ENCODE data around the gene TRIM61. TPM values are rescaled to one million over a fixed set of nuclear protein-coding genes. Genes with fewer than 3 reads are reported as not detected.
"Not testable (repeated sequence)": the region's sequence is repeated elsewhere in the genome, so short reads cannot be mapped to it uniquely, and the experiment has no call there.

The TRIM61 gene
- total and polyA plus RNA-seq, 2 of the 4 experiments (the other 2 are of a cell fraction): 1.5 to 4.7 TPM

GRCh38 chr4:164927101-164927500 is 50.4 kb downstream of the TRIM61 start:
- ATAC-seq (ENCODE audit: low read depth); H3K27me3 ChIP-seq (ENCODE audit: control insufficient read depth, insufficient read depth, low read length); H3K4ac ChIP-seq (ENCODE audit: low read depth, low read length); H3K36me3 ChIP-seq (ENCODE audit: control insufficient read depth, insufficient read depth, low read length); CTCF ChIA-PET; H3K4me3 ChIP-seq (ENCODE audit: insufficient read depth, low read depth, low read length); H2AK5ac ChIP-seq (ENCODE audit: low read depth, low read length); H4K8ac ChIP-seq (ENCODE audit: low read depth in 2 of 2, low read length in 2 of 2); H2AFZ ChIP-seq (replicated peaks; ENCODE audit: low read length, poor library complexity); POLR2A ChIA-PET (ENCODE audit: unreplicated experiment); H3K18ac ChIP-seq (ENCODE audit: low read depth, low read length); H2BK5ac ChIP-seq (ENCODE audit: low read depth, low read length, poor library complexity, severe bottlenecking); H3K79me1 ChIP-seq (ENCODE audit: low read depth in 1 of 2, low read length in 2 of 2); H4K20me1 ChIP-seq (ENCODE audit: insufficient read depth, low read length); H2AK9ac ChIP-seq (replicated peaks; ENCODE audit: low read depth, low read length, poor library complexity); BruUV-seq (replicated peaks); H4K5ac ChIP-seq (ENCODE audit: low read depth, low read length); intact Hi-C loops (cut with micrococcal nuclease); dilution Hi-C loops (cut with HindIII; ENCODE audit: low sequenced_read_pairs, unreplicated experiment); H2BK20ac ChIP-seq (ENCODE audit: low read depth, low read length); H2BK15ac ChIP-seq (ENCODE audit: low read depth, low read length); H3K4me1 ChIP-seq (ENCODE audit: control insufficient read depth, insufficient read depth, low read length); H3K27ac ChIP-seq (ENCODE audit: insufficient read depth, low read length); H4K91ac ChIP-seq (ENCODE audit: insufficient read depth, low read depth, low read length); H3K4me2 ChIP-seq (ENCODE audit: low read depth, low read length); H3K9me1 ChIP-seq (ENCODE audit: insufficient read depth, low read length); H3K56ac ChIP-seq (ENCODE audit: extremely low read depth, insufficient read depth, low read length); H3K9ac ChIP-seq (ENCODE audit: low read depth, low read length); H3K14ac ChIP-seq (replicated peaks; ENCODE audit: low read depth, low read length); in situ Hi-C loops (cut with MboI; ENCODE audit: low sequenced_read_pairs); H3K23ac ChIP-seq (ENCODE audit: low read depth, low read length); DNase-seq; H3K9me3 ChIP-seq (ENCODE audit: control insufficient read depth, insufficient read depth, low read length); H2BK120ac ChIP-seq (ENCODE audit: low read depth, low read length): not testable (repeated sequence)
- no CpG with 5 or more reads among the region's 2 CpGs for WGBS, 2 experiments (ENCODE audit: extremely low coverage in 2 of 2, insufficient read length in 1 of 2)

Data from IMR-90 (cell line).